HepG2 (cell line): ENCODE measurements around the gene SFTA2. TPM values are rescaled to one million over a fixed set of nuclear protein-coding genes. Genes with fewer than 3 reads are reported as not detected.
A peak's percentile ranks its signal among the peaks of the same experiment; 100 is the strongest.

Experiments used
- ERF ChIP-seq: IDR thresholded peaks from 2 replicates; pipeline ENCODE4 v1.6.1; 2018; ENCODE audit warnings: missing biosample characterization, missing genetic modification reagents
- FOXJ3 ChIP-seq: sonication (generic); formaldehyde crosslinking; IDR thresholded peaks from 2 replicates; pipeline ENCODE4 v1.4.0; 2020; ENCODE audit warnings: missing genetic modification reagents, mild to moderate bottlenecking, borderline replicate concordance
- GMEB1 ChIP-seq: sonication (generic); formaldehyde crosslinking; IDR thresholded peaks from 2 replicates; pipeline ENCODE4 v1.5.1; 2020; ENCODE audit warnings: missing genetic modification reagents, mild to moderate bottlenecking, borderline replicate concordance
- HMGXB3 ChIP-seq: sonication (generic); formaldehyde crosslinking; IDR thresholded peaks from 2 replicates; pipeline ENCODE4 v1.4.0; 2020; ENCODE audit warnings: missing genetic modification reagents, borderline replicate concordance
- HNRNPK ChIP-seq: fragments of 200-400 bp; formaldehyde crosslinking; IDR thresholded peaks from 2 replicates; pipeline ENCODE4 v1.6.1; 2018; ENCODE audit warnings: low read length, low read depth, moderate library complexity, mild to moderate bottlenecking; ENCODE audit not compliant: poor library complexity, severe bottlenecking
- LRRFIP1 ChIP-seq: sonication (generic); formaldehyde crosslinking; conservative IDR thresholded peaks from 2 replicates; pipeline ENCODE4 v1.4.0; 2020; ENCODE audit warnings: missing genetic modification reagents
- NKX3-1 ChIP-seq: sonication (generic); formaldehyde crosslinking; IDR thresholded peaks from 2 replicates; pipeline ENCODE4 v1.5.0; 2020; ENCODE audit warnings: missing genetic modification reagents
- PITX1 ChIP-seq: sonication (generic); formaldehyde crosslinking; IDR thresholded peaks from 2 replicates; pipeline ENCODE4 v1.5.1; 2020; ENCODE audit warnings: mild to moderate bottlenecking, missing genetic modification reagents
- RBM22 ChIP-seq: fragments of 200-400 bp; formaldehyde crosslinking; optimal IDR thresholded peaks from 2 replicates; pipeline ENCODE3; 2017; ENCODE audit warnings: mild to moderate bottlenecking, low read length, moderate library complexity
- RFX5 ChIP-seq: IDR thresholded peaks from 2 replicates; pipeline ENCODE4 v1.6.1; 2011; ENCODE audit warnings: low read depth, low read length, improper control_type of control experiment
- SRF ChIP-seq: IDR thresholded peaks from 2 replicates; pipeline ENCODE4 v1.6.1; 2011; ENCODE audit warnings: mild to moderate bottlenecking, low read depth, low read length, moderate library complexity
- TBX3 ChIP-seq: fragments of 450-650 bp; IDR thresholded peaks from 2 replicates; pipeline ENCODE4 v1.6.1; 2017; ENCODE audit warnings: antibody characterized with exemption, mild to moderate bottlenecking, inconsistent platforms, borderline replicate concordance
- TOPORS ChIP-seq: sonication (generic); formaldehyde crosslinking; IDR thresholded peaks from 2 replicates; pipeline ENCODE4 v1.8.0; 2023; ENCODE audit warnings: mild to moderate bottlenecking, missing genetic modification reagents
- ZBTB33 ChIP-seq: sonication (generic); formaldehyde crosslinking; IDR thresholded peaks from 2 replicates; pipeline ENCODE4 v1.4.0; 2020; ENCODE audit warnings: missing genetic modification reagents
- ZC3H13 ChIP-seq: sonication (generic); formaldehyde crosslinking; IDR thresholded peaks from 2 replicates; pipeline ENCODE4 v1.8.1; 2023; ENCODE audit warnings: mild to moderate bottlenecking, missing genetic modification reagents, moderate library complexity
- ZFY ChIP-seq: sonication (generic); formaldehyde crosslinking; IDR thresholded peaks from 2 replicates; pipeline ENCODE4 v1.4.0; 2020; ENCODE audit warnings: missing genetic modification reagents
- ZNF180 ChIP-seq: sonication (generic); formaldehyde crosslinking; IDR thresholded peaks from 2 replicates; pipeline ENCODE4 v1.4.0; 2020; ENCODE audit warnings: low read depth, missing genetic modification reagents, borderline replicate concordance
- ZZZ3 ChIP-seq: sonication (generic); formaldehyde crosslinking; IDR thresholded peaks from 2 replicates; pipeline ENCODE4 v1.4.0; 2020; ENCODE audit warnings: missing genetic modification reagents, mild to moderate bottlenecking, borderline replicate concordance
- polyA plus RNA-seq, 8 experiments: library from polyadenylated mRNA; depleted of rRNA in 3 of 8; stranded (reverse) in 7 of 8; unstranded in 1 of 8; fragments of >200 nt; fragmentation: Illumina TruSeq in 4 of 8; extraction: Trizol in 4 of 8; gene quantifications; 2 replicates each; pipeline versions ENCODE4 v1.2.1 to v1.2.3, GENCODE V29; 2011 to 2016; ENCODE audit warnings: low read depth in 4 of 8, missing spikeins in 1 of 8, mixed read lengths in 1 of 8; ENCODE audit not compliant: insufficient read depth in 1 of 8
- total RNA-seq, 5 experiments: library from RNA; depleted of rRNA; stranded (reverse); fragments of >200 nt; fragmentation: Illumina TruSeq; extraction: Trizol; gene quantifications; 2 replicates each; pipeline ENCODE4 v1.2.3, GENCODE V29; 2016; ENCODE audit warnings: low read depth in 1 of 5

Gene SFTA2
- total and polyA plus RNA-seq, 2 of the 13 experiments (the other 11 are each of a cell fraction or from before 2014, with no cell fraction given), result not detected

GRCh38 chr6:30907758-30908591 lies 24.0 kb downstream of the SFTA2 start, which contains the start of gene GTF2H4 (continued):
- peak; percentile 15; the same call in 1 of the 2 replicates for TF ChIP-seq ZC3H13 (CRISPR knock-in tag)
- peak; percentile 97 for TF ChIP-seq ZZZ3 (CRISPR knock-in tag)
- TF ChIP-seq ZFY (CRISPR knock-in tag), result peak; percentile 63; the same call in 1 of the 2 replicates
- TF ChIP-seq ZNF180 (CRISPR knock-in tag), result no peak
- TF ChIP-seq SRF, result 0 out of 2 replicates have a peak, but pooled peaks have one; percentile 62
- peak; percentile 89 for TF ChIP-seq RBM22
- TF ChIP-seq NKX3-1 (CRISPR knock-in tag), result no peak
- peak; percentile 76 for TF ChIP-seq HMGXB3 (CRISPR knock-in tag)
- TF ChIP-seq HNRNPK, result no peak
- peak; percentile 59; the same call in 1 of the 2 replicates for TF ChIP-seq RFX5
- TF ChIP-seq TBX3, result peak; percentile 18; the same call in 1 of the 2 replicates
- TF ChIP-seq TOPORS (CRISPR knock-in tag), result peak; percentile 75
- peak; percentile 28; the same call in 1 of the 2 replicates for TF ChIP-seq ZBTB33 (CRISPR knock-in tag)
- TF ChIP-seq PITX1, result peak; percentile 75
- peak; percentile 65; the same call in 1 of the 2 replicates for TF ChIP-seq GMEB1 (CRISPR knock-in tag)
- no peak for TF ChIP-seq LRRFIP1 (CRISPR knock-in tag)
- peak; percentile 77 for TF ChIP-seq ERF
- no peak for TF ChIP-seq FOXJ3
